ENCODE data around the gene MSRB1.
A peak's percentile ranks its signal among the peaks of the same experiment; 100 is the strongest.
"Not testable (repeated sequence)": the region's sequence is repeated elsewhere in the genome, so short reads cannot be mapped to it uniquely, and the experiment has no call there.

The MSRB1 gene

GRCh38 chr16:1915732-1916639, 27.0 kb downstream of the MSRB1 start:
- no peak for DNase-seq

- no peak for DNase-seq
These were observed 28.0 kb downstream of the MSRB1 start for GRCh38 chr16:1914988-1915387.

GRCh38 chr16:1914084-1914608, 28.9 kb downstream of the MSRB1 start:
- no peak for DNase-seq

GRCh38 chr16:1913327-1914083, 29.5 kb downstream of the MSRB1 start:
- DNase-seq = no peak

- DNase-seq = no peak
These were observed 30.8 kb downstream of the MSRB1 start for GRCh38 chr16:1912215-1912543.

- DNase-seq = no peak
These were observed 31.4 kb downstream of the MSRB1 start for GRCh38 chr16:1911467-1912214.

- DNase-seq = no peak
These were observed 33.3 kb downstream of the MSRB1 start for GRCh38 chr16:1909561-1910231.

- no peak for DNase-seq
These were observed 34.0 kb downstream of the MSRB1 start for GRCh38 chr16:1908983-1909382.

GRCh38 chr16:1908184-1908583, 34.8 kb downstream of the MSRB1 start:
- DNase-seq = no peak

- no peak for DNase-seq
These were observed 35.7 kb downstream of the MSRB1 start for GRCh38 chr16:1907226-1907860.

- DNase-seq = peak; percentile 16
These were observed 36.2 kb downstream of the MSRB1 start for GRCh38 chr16:1906846-1907165.

- DNase-seq = no peak
These were observed 36.7 kb downstream of the MSRB1 start for GRCh38 chr16:1906055-1906845.

GRCh38 chr16:1903845-1904840, 38.9 kb downstream of the MSRB1 start:
- DNase-seq = no peak

- no peak for DNase-seq
These were observed 39.8 kb downstream of the MSRB1 start for GRCh38 chr16:1903220-1903574.

- DNase-seq = no peak
These were observed 40.3 kb downstream of the MSRB1 start for GRCh38 chr16:1902547-1903219.

- no peak for DNase-seq
These were observed 42.6 kb downstream of the MSRB1 start for GRCh38 chr16:1900452-1900774.

GRCh38 chr16:1899641-1900451, 43.2 kb downstream of the MSRB1 start:
- no peak for DNase-seq

- not testable (repeated sequence) for DNase-seq
These were observed 45.3 kb downstream of the MSRB1 start for GRCh38 chr16:1897692-1898091.

All from fibroblast of skin of right biceps (primary cell).